GM10266 (cell line): Measurements from ENCODE around the gene RELN.

Experiments
- DNase-seq: peaks from one replicate; pipeline ENCODE4 v3.0.0; 2012; ENCODE audit errors: extremely low spot score
- CTCF ChIP-seq: IDR thresholded peaks from 2 replicates; pipeline ENCODE4 v1.5.1; 2012; ENCODE audit warnings: mild to moderate bottlenecking, low read depth; ENCODE audit not compliant: control insufficient read depth, insufficient read depth; ENCODE audit errors: missing control alignments

Gene RELN

GRCh38 chr7:104008107-104008506 is 18.6 kb upstream of the RELN start:
- no peak for DNase-seq
- no peak for TF ChIP-seq CTCF

- no peak for DNase-seq
- no peak for TF ChIP-seq CTCF
These were observed 18.2 kb upstream of the RELN start for GRCh38 chr7:104007614-104008013.

- no peak for DNase-seq
- TF ChIP-seq CTCF = no peak
These were observed 15.7 kb upstream of the RELN start for GRCh38 chr7:104005197-104005596.

- DNase-seq = no peak
- TF ChIP-seq CTCF = no peak
These were observed 7.2 kb upstream of the RELN start for GRCh38 chr7:103996639-103997038.

GRCh38 chr7:103996017-103996551 is 6.6 kb upstream of the RELN start:
- no peak for DNase-seq
- TF ChIP-seq CTCF = no peak

- DNase-seq = no peak
- no peak for TF ChIP-seq CTCF
These were observed 6.1 kb upstream of the RELN start for GRCh38 chr7:103995554-103995953.

- no peak for DNase-seq
- no peak for TF ChIP-seq CTCF
These were observed 4.1 kb upstream of the RELN start for GRCh38 chr7:103993551-103993950.
